HG03457 (cell line): ENCODE measurements around the gene WHRN.

Experiments
- ATAC-seq: cut with Tn5 transposase; IDR thresholded peaks from one replicate; pipeline ENCODE4 v1.9.1; 2021; ENCODE audit warnings: moderate number of reproducible peaks; ENCODE audit not compliant: unreplicated experiment

WHRN gene

GRCh38 chr9:114505187-114506081, at the start of gene WHRN:
Gene WHRN (minus strand): TSS chr9:114505473. CDS start chr9:114504801, 672 bp downstream.
- ATAC-seq, result no peak

GRCh38 chr9:114553202-114553601, 47.9 kb upstream of the WHRN start:
- no peak for ATAC-seq

GRCh38 chr9:114552706-114553105, 47.4 kb upstream of the WHRN start:
- ATAC-seq, result no peak

- no peak for ATAC-seq
These were observed 46.7 kb upstream of the WHRN start for GRCh38 chr9:114551750-114552685.

- ATAC-seq, result no peak
These were observed 44.5 kb upstream of the WHRN start for GRCh38 chr9:114549697-114550330.

- ATAC-seq, result no peak
These were observed 41.6 kb upstream of the WHRN start for GRCh38 chr9:114546851-114547250.

GRCh38 chr9:114545055-114545454, 39.8 kb upstream of the WHRN start:
- no peak for ATAC-seq

DNA sequence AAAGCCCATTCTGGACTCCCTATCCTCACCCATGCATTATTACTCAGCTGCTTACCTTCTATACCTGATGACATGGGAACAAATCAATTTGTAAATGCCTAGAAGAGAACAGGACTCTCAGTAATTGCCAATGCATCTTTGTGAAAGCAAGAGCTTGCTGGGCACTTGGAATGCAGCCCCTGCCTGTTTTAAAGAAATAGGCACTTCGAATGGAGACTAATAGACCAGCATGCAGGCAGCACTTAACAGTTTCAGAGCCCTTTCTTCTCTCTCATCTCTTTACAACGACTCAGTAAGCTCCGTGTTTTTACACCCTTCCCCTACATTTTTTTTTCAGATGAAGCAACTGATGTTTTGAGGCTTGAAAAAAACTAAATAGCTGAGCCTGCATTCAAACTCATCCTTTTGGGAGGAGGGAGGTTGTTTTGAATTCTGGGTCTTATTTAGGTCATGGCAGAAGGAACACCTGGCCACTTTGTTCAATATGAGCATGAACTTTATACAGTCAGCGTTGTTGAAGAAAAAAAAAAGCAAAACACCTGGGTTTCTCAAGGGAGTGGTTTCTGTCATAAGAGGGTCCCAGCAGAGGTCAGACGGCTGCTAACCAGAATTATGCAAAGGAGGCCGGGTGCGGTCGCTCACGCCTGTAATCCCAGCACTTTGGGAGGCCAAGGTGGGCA, 34.6 kb upstream of the WHRN start:
- no peak for ATAC-seq

GRCh38 chr9:114538241-114538640, 33.0 kb upstream of the WHRN start:
- no peak for ATAC-seq

DNA sequence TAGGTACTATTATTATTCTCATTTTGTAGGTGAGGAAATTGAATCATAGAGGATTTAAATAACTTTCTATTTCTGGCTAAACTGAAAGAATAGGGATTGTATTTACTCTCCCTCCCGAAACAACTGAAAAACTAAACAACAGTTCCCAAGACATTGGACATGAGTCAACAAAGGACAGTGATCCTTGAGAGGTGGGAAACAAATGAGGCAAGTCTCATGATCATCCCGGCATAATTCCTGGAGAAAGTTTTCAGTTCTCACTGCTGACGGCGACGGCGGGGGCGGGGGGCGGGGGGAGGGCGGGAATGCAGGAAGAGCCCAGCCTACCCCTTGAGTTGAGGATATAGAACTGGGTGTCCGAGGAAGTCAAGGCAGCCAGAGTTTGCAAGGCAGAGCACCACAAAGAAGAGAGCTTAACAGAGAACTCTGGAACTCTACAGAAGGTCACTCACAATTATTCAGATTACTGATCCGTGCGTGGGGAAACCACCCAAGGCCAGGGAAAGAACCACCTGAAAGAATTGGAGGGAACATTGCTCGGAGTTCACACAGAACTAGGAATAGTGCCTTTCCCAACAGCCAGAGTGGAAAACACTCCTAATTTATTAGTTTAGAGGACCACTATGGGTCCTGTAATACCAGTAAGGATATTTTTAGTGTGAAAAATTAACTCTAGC, 27.4 kb upstream of the WHRN start:
- no peak for ATAC-seq

GRCh38 chr9:114529285-114529684, 24.0 kb upstream of the WHRN start:
- no peak for ATAC-seq

- ATAC-seq, result no peak
These were observed 21.5 kb upstream of the WHRN start for GRCh38 chr9:114526807-114527206.

DNA sequence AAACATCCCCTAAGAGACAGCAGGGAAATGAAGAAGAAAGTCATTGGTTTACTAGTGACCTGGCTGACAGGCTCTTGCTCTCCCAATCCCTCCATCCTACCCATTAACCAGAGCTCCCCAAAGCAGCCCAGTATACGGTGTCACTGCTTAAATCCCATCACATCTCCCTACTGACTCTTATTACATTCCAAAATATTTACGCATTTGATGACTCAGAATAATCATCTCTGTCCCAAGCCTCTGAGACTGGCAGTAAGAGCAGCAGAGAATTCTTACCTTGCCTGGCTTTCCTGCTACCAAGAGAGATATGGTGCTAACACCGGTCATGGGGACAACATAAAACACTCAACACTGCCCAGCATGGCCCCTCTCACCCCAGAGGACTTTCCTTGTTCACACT, 20.2 kb upstream of the WHRN start:
- ATAC-seq, result no peak

DNA sequence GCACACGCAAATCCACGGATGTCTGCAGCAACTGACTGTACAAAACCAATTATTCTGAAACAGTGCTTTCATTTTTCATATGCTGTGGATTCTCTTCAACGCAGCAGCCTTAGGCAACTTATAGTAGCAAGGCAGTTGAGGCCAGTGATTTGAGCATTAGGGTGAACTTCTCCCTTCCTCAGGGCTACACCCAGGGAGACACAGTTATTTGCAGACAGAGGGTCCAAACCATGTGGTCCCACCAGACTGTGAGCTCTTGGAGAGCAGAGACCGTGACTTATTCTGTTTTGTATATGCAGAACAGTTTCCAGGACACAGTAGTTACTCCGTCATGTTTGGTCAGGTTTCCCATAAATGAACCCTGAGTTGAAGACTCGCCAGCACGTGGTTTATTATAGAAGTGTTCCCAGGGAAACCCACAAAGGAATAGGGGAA, 19.0 kb upstream of the WHRN start:
- ATAC-seq, result no peak

GRCh38 chr9:114522847-114523246, 17.6 kb upstream of the WHRN start:
- ATAC-seq, result no peak

DNA sequence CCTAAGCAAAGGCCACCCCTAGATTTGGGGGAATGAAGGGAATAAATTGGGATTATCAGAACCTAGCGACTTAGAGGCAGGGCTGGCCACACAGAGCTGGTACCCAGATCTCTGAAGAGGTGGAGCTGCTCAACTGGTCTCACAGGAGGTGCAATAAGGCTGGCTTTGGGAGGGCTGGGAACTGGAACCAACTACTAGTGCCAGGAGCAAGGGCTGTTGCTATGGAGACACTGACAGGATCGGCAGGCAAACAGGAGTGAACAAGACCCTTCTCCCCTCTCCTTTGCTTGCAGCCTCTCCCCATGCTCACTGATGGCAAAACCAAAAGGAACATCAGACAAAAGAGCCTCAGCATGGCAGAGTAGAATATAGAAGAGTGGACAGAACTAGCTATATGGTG, 17.0 kb upstream of the WHRN start:
- no peak for ATAC-seq

- ATAC-seq, result no peak
These were observed 16.6 kb upstream of the WHRN start for GRCh38 chr9:114521846-114522245.

- no peak for ATAC-seq
These were observed 13.3 kb upstream of the WHRN start for GRCh38 chr9:114518599-114519022.

GRCh38 chr9:114518120-114518519, 12.8 kb upstream of the WHRN start:
- ATAC-seq, result no peak

GRCh38 chr9:114516913-114517312, 11.6 kb upstream of the WHRN start:
- ATAC-seq, result no peak
